Cortex of kidney (tissue), 1 donor: ENCODE measurements around the gene GNB5.
"Not testable (repeated sequence)": the region's sequence is repeated elsewhere in the genome, so short reads cannot be mapped to it uniquely, and the experiment has no call there.

ENCODE experiments used
- DNase-seq: peaks from one replicate; lab custom pipeline; 2025; lab: John Stamatoyannopoulos, UW

The GNB5 gene

GRCh38 chr15:52165494-52166131 is 25.6 kb downstream of the GNB5 start:
- not testable (repeated sequence) for DNase-seq

- DNase-seq = no peak
These were observed 26.4 kb downstream of the GNB5 start for GRCh38 chr15:52164631-52165265.

- DNase-seq = no peak
These were observed 27.6 kb downstream of the GNB5 start for GRCh38 chr15:52163321-52164190.

- DNase-seq = no peak
These were observed 28.3 kb downstream of the GNB5 start for GRCh38 chr15:52162876-52163275.

- DNase-seq = no peak
These were observed 28.9 kb downstream of the GNB5 start for GRCh38 chr15:52162260-52162659.

- DNase-seq = no peak
These were observed 29.7 kb downstream of the GNB5 start for GRCh38 chr15:52161406-52161966.

- DNase-seq = no peak
These were observed 31.5 kb downstream of the GNB5 start for GRCh38 chr15:52159645-52160044.

- DNase-seq = no peak
These were observed 33.0 kb downstream of the GNB5 start for GRCh38 chr15:52158084-52158765.

- DNase-seq = no peak
These were observed 35.3 kb downstream of the GNB5 start for GRCh38 chr15:52155878-52156277.

- no peak for DNase-seq
These were observed 36.0 kb downstream of the GNB5 start for GRCh38 chr15:52154896-52155865.

GRCh38 chr15:52153900-52154895 is 37.0 kb downstream of the GNB5 start:
- no peak for DNase-seq

- DNase-seq = no peak
These were observed 39.8 kb downstream of the GNB5 start for GRCh38 chr15:52151353-52151752.

- DNase-seq = no peak
These were observed 40.3 kb downstream of the GNB5 start for GRCh38 chr15:52150871-52151270.

GRCh38 chr15:52150043-52150825 is 41.0 kb downstream of the GNB5 start:
- no peak for DNase-seq

GRCh38 chr15:52148403-52148802 is 42.8 kb downstream of the GNB5 start:
- DNase-seq = no peak

GRCh38 chr15:52146776-52147175 is 44.4 kb downstream of the GNB5 start:
- no peak for DNase-seq

GRCh38 chr15:52146261-52146660 is 44.9 kb downstream of the GNB5 start:
- no peak for DNase-seq

GRCh38 chr15:52144656-52145178 is 46.5 kb downstream of the GNB5 start:
- DNase-seq = no peak
